Inferior parietal cortex (tissue), 1 donor: Measurements from ENCODE around the gene ACTR2.

Experiments
- DNase-seq: peaks from one replicate; pipeline ENCODE4 v3.0.0-alpha.2; 2016; ENCODE audit errors: extremely low spot score

Gene ACTR2

GRCh38 chr2:65278531-65278981 is 50.9 kb downstream of the ACTR2 start:
- no peak for DNase-seq

- DNase-seq = no peak
These were observed 52.1 kb downstream of the ACTR2 start for GRCh38 chr2:65279756-65280155.

GRCh38 chr2:65281627-65282351 is 54.2 kb downstream of the ACTR2 start:
- DNase-seq = no peak

- DNase-seq = no peak
These were observed 54.9 kb downstream of the ACTR2 start for GRCh38 chr2:65282477-65283053.

DNA sequence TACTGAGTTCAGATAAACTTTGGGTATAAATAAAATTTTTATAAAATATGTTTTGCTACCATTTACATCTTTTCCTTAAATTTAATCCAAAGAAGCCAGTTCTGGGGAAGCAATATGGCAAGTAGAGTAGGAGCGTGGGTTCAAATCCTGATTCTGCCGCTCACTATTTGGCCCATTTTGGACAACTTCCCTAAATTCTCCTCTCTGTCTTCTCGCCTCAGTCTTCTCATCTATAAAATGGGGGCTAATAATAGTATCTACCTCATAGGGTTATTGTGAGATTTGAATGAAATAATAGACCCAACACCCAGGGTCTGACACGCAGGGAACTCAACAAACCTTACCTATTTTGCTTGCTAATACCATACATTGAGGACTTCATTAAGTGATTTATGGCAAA is 59.7 kb downstream of the ACTR2 start:
- DNase-seq = no peak

DNA sequence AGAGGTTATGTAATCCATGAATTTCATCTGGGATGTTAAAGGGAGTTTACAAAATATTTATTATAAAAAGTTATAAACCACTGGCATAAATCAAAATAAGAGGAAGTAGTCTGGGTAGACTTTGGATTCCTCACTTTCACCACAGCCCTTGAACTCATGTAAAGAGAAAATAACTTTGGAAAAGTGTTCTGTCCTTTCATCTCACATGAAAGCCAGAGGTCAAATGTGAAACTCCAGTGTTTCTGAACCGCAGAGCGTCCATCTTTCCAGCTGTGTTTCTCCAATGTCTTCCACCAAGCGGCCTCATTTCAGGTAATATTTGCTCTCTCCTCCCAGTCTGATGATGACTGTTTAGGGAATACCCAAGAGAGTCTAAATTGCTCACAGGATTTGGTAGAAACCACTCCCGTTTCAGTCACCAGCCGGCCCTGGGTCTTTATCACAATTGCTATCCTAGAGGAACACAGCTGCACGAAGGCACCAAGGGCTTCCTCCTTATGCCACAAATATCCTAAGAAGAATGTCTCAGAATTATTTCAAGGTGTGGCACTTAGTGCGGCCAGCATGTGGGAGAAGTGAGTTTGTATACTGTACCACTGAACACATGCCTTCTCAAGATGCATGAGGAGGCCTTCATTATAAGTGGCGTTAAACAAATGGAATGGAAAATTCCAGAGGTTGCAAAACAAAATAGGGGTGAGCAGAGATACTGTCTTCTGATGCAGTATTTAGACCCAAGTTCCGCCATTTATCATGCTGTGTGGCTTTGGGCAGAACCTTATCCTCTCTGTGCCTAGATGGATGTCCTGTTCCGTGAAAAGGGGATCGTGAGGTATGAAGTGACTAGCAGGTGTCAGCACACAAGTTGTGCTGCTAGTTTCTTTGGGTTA is 63.8 kb downstream of the ACTR2 start:
- DNase-seq = no peak

- DNase-seq = no peak
These were observed 64.4 kb downstream of the ACTR2 start for GRCh38 chr2:65292106-65292400.

GRCh38 chr2:65292461-65293011 is 64.9 kb downstream of the ACTR2 start:
- DNase-seq = no peak

DNA sequence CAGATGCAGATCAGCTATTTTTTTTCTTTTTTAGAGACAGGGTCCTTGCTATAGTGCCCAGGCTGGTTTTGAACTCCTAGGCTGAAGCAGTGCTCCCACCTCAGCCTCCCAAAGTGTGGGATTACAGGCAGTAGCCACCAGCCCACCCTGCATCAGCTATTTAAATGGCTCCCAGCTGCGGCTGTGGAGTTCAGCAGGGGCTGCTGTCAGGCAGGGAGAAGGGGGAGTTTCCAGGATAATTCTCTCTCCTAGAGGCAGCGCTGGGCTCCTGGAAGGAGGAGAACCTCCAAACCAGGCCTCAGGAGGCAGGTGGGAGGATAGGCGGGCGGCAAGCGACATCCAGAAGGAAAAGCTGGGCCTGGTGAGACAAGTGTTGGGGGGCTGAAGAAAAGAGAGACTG is 65.7 kb downstream of the ACTR2 start:
- no peak for DNase-seq

GRCh38 chr2:65294136-65294535 is 66.5 kb downstream of the ACTR2 start:
- DNase-seq = no peak

DNA sequence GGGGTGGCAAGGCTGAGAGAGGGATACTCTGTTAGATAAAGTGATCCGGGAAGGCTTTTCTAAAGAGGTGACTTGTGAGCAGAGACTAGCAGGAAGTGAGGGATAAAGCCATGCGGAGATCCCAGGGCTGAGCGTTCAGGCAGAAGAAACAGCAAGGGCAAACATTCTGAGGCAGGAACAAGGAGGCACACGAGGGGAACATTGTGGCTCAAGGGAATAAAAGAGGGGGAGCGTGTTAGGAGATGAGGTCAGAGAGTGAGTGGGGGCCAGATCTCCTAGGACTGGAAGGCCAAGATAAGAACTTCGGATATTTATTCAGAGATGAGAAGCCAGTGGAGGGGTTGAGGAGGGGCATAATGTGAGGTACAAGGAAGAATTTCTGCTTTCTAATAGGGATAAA is 67.1 kb downstream of the ACTR2 start:
- no peak for DNase-seq

DNA sequence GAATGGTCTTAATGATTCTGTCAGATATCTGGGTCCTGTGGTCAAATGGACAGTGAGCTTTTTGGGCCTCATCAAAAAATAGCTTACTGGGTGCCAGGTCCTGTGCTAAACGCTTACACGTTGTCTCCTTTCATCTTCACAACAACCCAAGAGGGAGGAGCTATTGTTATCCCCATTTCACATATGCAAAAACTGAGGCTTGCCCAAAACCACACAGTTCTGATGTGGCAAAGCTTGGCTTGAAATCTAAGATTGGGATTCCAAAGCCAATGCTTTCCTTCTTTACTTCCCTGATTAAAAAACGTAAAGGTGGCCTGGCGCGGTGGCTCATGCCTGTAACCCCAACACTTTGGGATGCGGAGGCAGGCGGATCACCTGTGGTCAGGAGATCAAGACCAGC is 69.3 kb downstream of the ACTR2 start:
- DNase-seq = no peak

GRCh38 chr2:65297544-65297943 is 69.9 kb downstream of the ACTR2 start:
- DNase-seq = no peak

GRCh38 chr2:65298089-65298488 is 70.5 kb downstream of the ACTR2 start:
- no peak for DNase-seq

DNA sequence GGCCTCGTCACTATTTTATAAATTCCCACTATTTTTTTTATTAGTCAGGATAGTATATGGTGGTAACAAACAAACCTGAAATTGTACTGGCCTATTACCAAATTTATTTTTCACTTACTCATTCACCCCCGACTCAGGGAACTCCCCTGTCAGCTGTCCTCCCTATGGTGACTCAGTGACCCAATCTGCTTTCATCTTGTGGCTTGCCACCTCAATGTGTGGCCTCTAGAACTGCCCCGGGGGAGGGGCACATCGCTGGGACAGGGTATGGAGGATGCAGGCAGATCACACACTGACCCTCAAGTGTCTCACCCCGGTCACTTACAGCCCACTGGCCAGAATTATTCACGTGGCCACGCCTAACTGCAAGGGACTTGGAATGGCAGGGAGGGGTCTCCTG is 71.6 kb downstream of the ACTR2 start:
- no peak for DNase-seq

- no peak for DNase-seq
These were observed 72.6 kb downstream of the ACTR2 start for GRCh38 chr2:65300134-65300760.

- DNase-seq = peak; percentile 71
These were observed 73.4 kb downstream of the ACTR2 start for GRCh38 chr2:65300761-65301711.

DNA sequence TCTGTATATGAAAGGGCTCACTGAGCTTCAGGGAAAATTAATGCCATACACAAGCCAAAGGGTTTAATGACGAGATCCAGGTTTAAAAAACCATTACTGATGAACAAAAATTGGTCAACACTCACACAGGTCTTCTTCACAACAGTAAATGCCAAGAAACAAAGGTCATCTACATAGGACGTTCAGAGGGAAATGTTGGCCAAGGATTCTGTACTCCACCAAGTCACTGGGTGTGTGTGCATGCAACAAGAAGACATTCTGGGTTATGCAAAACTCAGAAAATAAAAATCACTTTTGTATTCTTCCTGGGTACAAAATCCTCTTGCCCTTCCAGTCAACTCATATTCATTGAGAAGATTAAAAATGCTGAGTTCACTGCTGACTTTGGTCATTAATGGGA is 78.3 kb downstream of the ACTR2 start:
- no peak for DNase-seq

DNA sequence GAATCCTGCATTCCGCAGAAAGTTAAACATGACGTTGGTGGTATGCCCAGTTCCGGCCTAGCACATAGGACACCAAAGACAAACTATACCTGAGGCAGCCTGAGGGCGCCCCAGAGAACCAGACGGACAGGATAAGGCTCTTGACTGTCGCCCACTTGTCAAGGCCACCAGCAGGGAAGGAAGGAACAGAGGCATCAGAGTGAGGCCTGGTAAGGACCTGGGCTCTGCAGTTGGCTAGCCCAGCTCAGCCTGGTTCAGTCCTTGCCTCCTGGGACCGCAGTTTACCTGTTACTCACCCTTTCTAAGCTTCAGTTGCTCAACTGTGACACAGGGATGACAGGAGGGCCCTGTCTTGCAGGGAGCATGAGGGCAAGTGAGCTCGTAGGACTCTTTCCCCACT is 82.1 kb downstream of the ACTR2 start:
- DNase-seq = no peak

DNA sequence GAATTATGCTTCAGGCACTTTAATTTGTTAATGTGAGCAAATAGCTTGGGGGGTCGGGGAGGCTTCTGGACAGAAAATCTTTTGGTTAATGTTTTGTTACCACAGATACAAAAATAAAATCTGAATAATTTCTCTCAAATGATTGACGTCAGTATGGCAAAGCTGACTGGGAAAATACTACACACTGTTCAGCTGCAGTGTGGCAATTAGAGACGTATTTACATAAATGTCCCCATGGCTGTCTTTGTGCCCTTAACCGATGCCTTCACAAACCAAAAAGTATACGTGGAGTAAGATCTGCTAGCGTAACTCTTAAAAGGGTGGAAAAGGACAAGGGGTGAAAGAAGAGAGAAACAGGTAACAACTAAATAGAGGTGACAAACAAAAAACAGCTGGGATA is 83.4 kb downstream of the ACTR2 start:
- no peak for DNase-seq

DNA sequence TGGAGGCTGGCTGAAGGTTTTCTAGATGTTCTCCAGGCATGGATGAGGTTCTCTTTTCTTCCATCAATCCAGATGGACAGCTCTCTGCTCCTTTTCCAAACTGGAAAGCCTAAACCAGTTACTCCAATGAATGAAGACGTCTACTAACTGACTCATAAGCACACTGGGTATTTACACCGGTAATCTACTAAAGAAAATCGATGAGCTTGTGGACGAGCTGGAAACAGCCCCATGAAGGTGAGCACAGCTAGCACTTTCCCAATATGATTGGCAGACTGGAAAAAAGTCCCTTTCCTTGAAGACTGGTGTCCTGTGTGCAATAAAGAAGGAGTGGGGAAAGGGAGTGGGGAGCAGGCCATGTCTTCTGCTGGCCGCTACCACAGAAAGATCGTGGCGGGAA is 84.0 kb downstream of the ACTR2 start:
- DNase-seq = no peak
